Measurements from ENCODE around the gene CCER1. TPM values are rescaled to one million over a fixed set of nuclear protein-coding genes. Genes with fewer than 3 reads are reported as not detected.

Gene CCER1
- total RNA-seq, 1 experiment from 2014 or later, result not detected

DNA sequence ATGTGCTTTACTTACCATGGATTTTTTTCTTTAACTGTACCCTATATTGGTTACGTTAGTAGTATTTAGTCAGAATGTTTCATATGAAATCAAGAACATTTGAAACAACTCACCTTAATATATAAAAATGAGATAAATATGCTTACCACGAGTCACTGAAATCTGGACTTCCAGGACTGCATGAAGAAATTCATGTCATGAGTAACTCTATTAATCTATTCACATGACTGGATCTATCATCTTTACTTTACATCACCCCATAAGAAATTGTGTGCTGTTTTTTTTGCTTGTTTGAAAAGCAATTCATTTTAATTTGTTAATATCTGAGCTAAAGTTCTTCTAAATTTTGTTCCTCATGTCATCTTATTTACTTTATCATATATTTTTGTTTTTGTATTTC, 44.6 kb upstream of the CCER1 start:
- intact Hi-C loops (cut with micrococcal nuclease; ENCODE audit: unreplicated experiment) (no loop called here), in situ Hi-C loops (cut with HindIII; ENCODE audit: low pct_unique_long_range_greater_than_20kb, low sequenced_read_pairs) (no loop called here)
- no peaks in the 10 kb centered on the region for H3K9me3 ChIP-seq (ENCODE audit: control insufficient read depth, insufficient read depth, low read depth, low read length)
- DNase-seq (ENCODE audit: low read depth, low spot score), result no peak
- no peak overlapping the region for H3K4me3 ChIP-seq (ENCODE audit: low read depth in 2 of 2, low read length in 2 of 2)
- no peaks in the 10 kb centered on the region for H3K4me1 ChIP-seq (ENCODE audit: control insufficient read depth, insufficient read depth, low read length)
- ATAC-seq, result no peak
- H3K27ac ChIP-seq (ENCODE audit: low read length), result no peak overlapping the region
- H3K27me3 ChIP-seq (ENCODE audit: control insufficient read depth, insufficient read depth, low read length), result no peaks in the 10 kb centered on the region
- POLR2A ChIA-PET, result no interaction called here
- BruUV-seq (replicated peaks), result no TSS peak
- CTCF ChIA-PET, result no interaction called here
- H3K36me3 ChIP-seq (ENCODE audit: control insufficient read depth, insufficient read depth, low read length), result no peaks in the 10 kb centered on the region; the same call in 1 of the 2 replicates
- TF ChIP-seq TCF7L2 (IDR thresholded peaks at IDR 0.05; ENCODE audit: low read depth, low read length) (no peak), SIN3A (IDR thresholded peaks at IDR 0.05; ENCODE audit: borderline replicate concordance, insufficient read depth, low read depth, low read length) (no peak), POLR2AphosphoS5 (IDR thresholded peaks at IDR 0.05; ENCODE audit: low read depth, low read length) (no peak)
- TF ChIP-seq, protein P1, sequence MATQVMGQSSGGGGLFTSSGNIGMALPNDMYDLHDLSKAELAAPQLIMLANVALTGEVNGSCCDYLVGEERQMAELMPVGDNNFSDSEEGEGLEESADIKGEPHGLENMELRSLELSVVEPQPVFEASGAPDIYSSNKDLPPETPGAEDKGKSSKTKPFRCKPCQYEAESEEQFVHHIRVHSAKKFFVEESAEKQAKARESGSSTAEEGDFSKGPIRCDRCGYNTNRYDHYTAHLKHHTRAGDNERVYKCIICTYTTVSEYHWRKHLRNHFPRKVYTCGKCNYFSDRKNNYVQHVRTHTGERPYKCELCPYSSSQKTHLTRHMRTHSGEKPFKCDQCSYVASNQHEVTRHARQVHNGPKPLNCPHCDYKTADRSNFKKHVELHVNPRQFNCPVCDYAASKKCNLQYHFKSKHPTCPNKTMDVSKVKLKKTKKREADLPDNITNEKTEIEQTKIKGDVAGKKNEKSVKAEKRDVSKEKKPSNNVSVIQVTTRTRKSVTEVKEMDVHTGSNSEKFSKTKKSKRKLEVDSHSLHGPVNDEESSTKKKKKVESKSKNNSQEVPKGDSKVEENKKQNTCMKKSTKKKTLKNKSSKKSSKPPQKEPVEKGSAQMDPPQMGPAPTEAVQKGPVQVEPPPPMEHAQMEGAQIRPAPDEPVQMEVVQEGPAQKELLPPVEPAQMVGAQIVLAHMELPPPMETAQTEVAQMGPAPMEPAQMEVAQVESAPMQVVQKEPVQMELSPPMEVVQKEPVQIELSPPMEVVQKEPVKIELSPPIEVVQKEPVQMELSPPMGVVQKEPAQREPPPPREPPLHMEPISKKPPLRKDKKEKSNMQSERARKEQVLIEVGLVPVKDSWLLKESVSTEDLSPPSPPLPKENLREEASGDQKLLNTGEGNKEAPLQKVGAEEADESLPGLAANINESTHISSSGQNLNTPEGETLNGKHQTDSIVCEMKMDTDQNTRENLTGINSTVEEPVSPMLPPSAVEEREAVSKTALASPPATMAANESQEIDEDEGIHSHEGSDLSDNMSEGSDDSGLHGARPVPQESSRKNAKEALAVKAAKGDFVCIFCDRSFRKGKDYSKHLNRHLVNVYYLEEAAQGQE (IDR thresholded peaks at IDR 0.05; ENCODE audit: insufficient read depth in 1 of 2, low read depth in 2 of 2, low read length in 1 of 2), result no peak
- TF ChIP-seq, protein P2, sequence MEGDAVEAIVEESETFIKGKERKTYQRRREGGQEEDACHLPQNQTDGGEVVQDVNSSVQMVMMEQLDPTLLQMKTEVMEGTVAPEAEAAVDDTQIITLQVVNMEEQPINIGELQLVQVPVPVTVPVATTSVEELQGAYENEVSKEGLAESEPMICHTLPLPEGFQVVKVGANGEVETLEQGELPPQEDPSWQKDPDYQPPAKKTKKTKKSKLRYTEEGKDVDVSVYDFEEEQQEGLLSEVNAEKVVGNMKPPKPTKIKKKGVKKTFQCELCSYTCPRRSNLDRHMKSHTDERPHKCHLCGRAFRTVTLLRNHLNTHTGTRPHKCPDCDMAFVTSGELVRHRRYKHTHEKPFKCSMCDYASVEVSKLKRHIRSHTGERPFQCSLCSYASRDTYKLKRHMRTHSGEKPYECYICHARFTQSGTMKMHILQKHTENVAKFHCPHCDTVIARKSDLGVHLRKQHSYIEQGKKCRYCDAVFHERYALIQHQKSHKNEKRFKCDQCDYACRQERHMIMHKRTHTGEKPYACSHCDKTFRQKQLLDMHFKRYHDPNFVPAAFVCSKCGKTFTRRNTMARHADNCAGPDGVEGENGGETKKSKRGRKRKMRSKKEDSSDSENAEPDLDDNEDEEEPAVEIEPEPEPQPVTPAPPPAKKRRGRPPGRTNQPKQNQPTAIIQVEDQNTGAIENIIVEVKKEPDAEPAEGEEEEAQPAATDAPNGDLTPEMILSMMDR (IDR thresholded peaks at IDR 0.05), result no peak

DNA sequence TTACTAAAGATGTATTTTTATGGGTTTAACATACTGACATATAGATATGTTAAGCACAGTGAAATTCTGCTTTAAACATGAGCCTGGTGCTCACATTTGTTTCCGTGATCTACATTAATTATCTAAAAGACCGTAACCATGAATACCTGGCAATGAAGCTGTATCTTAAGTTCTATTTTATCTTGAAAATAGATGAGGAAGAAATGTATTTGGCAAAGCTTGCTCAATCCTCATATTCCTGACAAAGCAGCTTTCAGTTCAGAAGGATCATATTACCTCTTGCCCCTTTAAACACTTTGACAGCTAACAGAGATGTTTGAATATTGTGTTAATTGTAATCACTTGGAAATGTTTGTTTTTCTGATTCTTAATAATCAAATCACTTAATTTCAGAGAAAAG, 40.0 kb upstream of the CCER1 start:
- POLR2A ChIA-PET, result no interaction called here
- intact Hi-C loops (cut with micrococcal nuclease; ENCODE audit: unreplicated experiment), result no loop called here
- CTCF ChIA-PET, result no interaction called here

More for the DNA sequence above, 40.0 kb upstream of the CCER1 start:
- no peaks in the 10 kb centered on the region for H3K27me3 ChIP-seq (ENCODE audit: control insufficient read depth, insufficient read depth, low read length)
- DNase-seq (ENCODE audit: low read depth, low spot score) (no peak), ATAC-seq (no peak)
- H3K9me3 ChIP-seq (ENCODE audit: control insufficient read depth, insufficient read depth, low read depth, low read length), result no peaks in the 10 kb centered on the region
- H3K36me3 ChIP-seq (ENCODE audit: control insufficient read depth, insufficient read depth, low read length), result no peaks in the 10 kb centered on the region
- no peaks in the 10 kb centered on the region for H3K4me1 ChIP-seq (ENCODE audit: control insufficient read depth, insufficient read depth, low read length)
- no peak overlapping the region for H3K4me3 ChIP-seq (ENCODE audit: low read depth in 2 of 2, low read length in 2 of 2)
- TF ChIP-seq POLR2AphosphoS5 (IDR thresholded peaks at IDR 0.05; ENCODE audit: low read depth, low read length), result no peak
- TF ChIP-seq, protein P2 (IDR thresholded peaks at IDR 0.05), result no peak
- TF ChIP-seq, protein P1 (IDR thresholded peaks at IDR 0.05; ENCODE audit: insufficient read depth in 1 of 2, low read depth in 2 of 2, low read length in 1 of 2), result no peak
- no peak for TF ChIP-seq SIN3A (IDR thresholded peaks at IDR 0.05; ENCODE audit: borderline replicate concordance, insufficient read depth, low read depth, low read length)
- no peak for TF ChIP-seq TCF7L2 (IDR thresholded peaks at IDR 0.05; ENCODE audit: low read depth, low read length)
- no peak overlapping the region for H3K27ac ChIP-seq (ENCODE audit: low read length)
- BruUV-seq (replicated peaks), result no TSS peak
- in situ Hi-C loops (cut with HindIII; ENCODE audit: low pct_unique_long_range_greater_than_20kb, low sequenced_read_pairs), result no loop called here

Data from Panc1 (cell line).